LNCAP (cell line): ENCODE results near the gene ATOSA.

Experiments
- TF ChIP-seq, protein P1 (sequence below): fragments of 450-650 bp; IDR thresholded peaks from 2 replicates; pipeline ENCODE4 v1.5.1; 2017; ENCODE audit warnings: mild to moderate bottlenecking

Gene ATOSA

GRCh38 chr15:52673734-52674133 is 5.5 kb downstream of the ATOSA start:
- TF ChIP-seq, protein P1, sequence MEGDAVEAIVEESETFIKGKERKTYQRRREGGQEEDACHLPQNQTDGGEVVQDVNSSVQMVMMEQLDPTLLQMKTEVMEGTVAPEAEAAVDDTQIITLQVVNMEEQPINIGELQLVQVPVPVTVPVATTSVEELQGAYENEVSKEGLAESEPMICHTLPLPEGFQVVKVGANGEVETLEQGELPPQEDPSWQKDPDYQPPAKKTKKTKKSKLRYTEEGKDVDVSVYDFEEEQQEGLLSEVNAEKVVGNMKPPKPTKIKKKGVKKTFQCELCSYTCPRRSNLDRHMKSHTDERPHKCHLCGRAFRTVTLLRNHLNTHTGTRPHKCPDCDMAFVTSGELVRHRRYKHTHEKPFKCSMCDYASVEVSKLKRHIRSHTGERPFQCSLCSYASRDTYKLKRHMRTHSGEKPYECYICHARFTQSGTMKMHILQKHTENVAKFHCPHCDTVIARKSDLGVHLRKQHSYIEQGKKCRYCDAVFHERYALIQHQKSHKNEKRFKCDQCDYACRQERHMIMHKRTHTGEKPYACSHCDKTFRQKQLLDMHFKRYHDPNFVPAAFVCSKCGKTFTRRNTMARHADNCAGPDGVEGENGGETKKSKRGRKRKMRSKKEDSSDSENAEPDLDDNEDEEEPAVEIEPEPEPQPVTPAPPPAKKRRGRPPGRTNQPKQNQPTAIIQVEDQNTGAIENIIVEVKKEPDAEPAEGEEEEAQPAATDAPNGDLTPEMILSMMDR: no peak

GRCh38 chr15:52673312-52673711 is 5.9 kb downstream of the ATOSA start:
- TF ChIP-seq, protein P1: no peak

GRCh38 chr15:52672661-52673060 is 6.5 kb downstream of the ATOSA start:
- TF ChIP-seq, protein P1: no peak

- TF ChIP-seq, protein P1: no peak
Observed at GRCh38 chr15:52670087-52670486, 9.1 kb downstream of the ATOSA start.

DNA sequence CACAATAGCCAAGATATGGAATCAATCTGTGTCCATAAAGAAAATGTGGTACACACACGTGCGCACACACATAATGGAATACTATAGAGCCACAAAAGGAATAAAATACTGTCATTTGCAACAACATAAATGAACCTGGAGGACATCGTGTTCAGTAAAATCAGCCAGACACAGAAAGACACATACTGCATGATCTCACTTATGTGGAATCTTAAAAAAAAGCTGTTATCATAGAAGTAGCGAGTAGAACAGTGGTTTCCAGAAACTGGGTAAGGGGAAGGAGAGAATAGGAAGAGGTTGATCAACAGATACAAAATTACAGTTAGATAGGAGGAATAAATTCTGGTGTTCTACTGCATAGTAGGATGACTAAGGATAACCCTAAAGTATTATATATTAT is 11.1 kb downstream of the ATOSA start:
- TF ChIP-seq, protein P1: no peak

GRCh38 chr15:52667597-52667996 is 11.6 kb downstream of the ATOSA start:
- TF ChIP-seq, protein P1: no peak

DNA sequence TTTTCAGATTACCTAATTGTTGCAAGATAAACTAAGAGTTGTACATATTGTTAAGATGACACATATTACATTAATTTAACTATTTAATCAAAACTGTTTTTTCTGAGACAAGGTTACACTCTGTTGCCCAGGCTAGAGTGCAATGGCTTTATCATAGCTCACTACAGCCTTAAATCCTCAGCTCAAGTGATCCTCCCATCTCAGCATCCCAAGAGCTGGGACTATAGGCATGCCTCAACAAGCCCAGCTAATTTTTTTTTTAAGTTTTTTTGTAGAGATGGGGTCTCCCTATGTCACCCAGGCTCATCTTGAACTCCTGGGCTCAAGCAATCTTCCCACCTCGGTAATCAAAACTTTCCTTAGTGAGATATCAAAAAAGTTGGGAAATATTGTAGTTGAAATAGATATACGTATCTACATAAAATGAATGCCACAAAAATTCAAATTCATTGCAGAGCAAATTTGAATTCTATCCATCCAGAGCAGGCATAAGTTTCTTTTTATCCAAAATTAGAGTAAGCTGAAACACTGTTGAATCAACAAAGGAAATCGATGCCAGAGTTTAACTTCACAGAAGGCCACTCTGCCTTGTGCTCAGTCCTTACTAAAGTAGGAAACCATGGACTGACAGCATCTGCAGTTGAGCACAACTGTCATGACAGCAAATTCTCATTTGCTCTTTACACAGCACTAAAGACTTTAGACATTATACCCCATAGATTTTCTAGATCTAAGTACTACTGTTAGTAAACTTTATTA is 15.5 kb downstream of the ATOSA start:
- TF ChIP-seq, protein P1: no peak

- TF ChIP-seq, protein P1: no peak
Observed at GRCh38 chr15:52661909-52662308, 17.3 kb downstream of the ATOSA start.
